B cell (primary cell): Measurements from ENCODE around the gene ZC3HAV1L. TPM values are rescaled to one million over a fixed set of nuclear protein-coding genes. Genes with fewer than 3 reads are reported as not detected.
A peak's percentile ranks its signal among the peaks of the same experiment; 100 is the strongest.

Source experiments
- ATAC-seq: fragments of 200-7000 bp; cut with Tn5 transposase; one replicate; pipeline ENCODE4 v1.10.0; 2021; ENCODE audit warnings: low read depth, mild to moderate bottlenecking, moderate number of reproducible peaks, moderate library complexity
- CTCF ChIA-PET: fragments of 350-600 bp; sonication (Branson Sonifier 250); formaldehyde crosslinking; loops from one replicate; lab custom pipeline; 2021; ENCODE audit warnings: antibody characterized with exemption, inconsistent platforms; lab: Charles Lee
- POLR2A ChIA-PET: fragments of 350-600 bp; sonication (Branson Sonifier 250); formaldehyde crosslinking; loops from one replicate; lab custom pipeline; 2021; ENCODE audit warnings: antibody characterized with exemption; lab: Charles Lee
- DNase-seq: peaks from one replicate; pipeline ENCODE4 v3.0.0; 2013
- H2AFZ ChIP-seq: 2 replicates; pipeline ENCODE4 v1.6.1; 2012; ENCODE audit warnings: mild to moderate bottlenecking, low read depth, low read length; ENCODE audit not compliant: insufficient read depth, poor library complexity, severe bottlenecking
- H3K27ac ChIP-seq, 2 donors: 1 replicate in 1 of 2; 2 replicates in 1 of 2; pipeline ENCODE4 v1.5.1; 2012 to 2013; ENCODE audit warnings: low read length in 2 of 2, mild to moderate bottlenecking in 2 of 2, moderate library complexity in 1 of 2
- H3K27me3 ChIP-seq, 4 experiments: fragments of 200-600 bp in 1 of 4; sonication (generic) in 1 of 4; replicated peaks in 1 of 4; 1 replicate in 2 of 4; 2 replicates in 2 of 4; pipeline versions ENCODE4 v1.6.1 to v1.7.0; 2013 to 2016; ENCODE audit warnings: low read length in 3 of 4, mild to moderate bottlenecking in 2 of 4, mixed read lengths in 1 of 4, moderate library complexity in 1 of 4; ENCODE audit not compliant: insufficient read depth in 4 of 4, control insufficient read depth in 3 of 4; ENCODE audit errors: control extremely low read depth in 1 of 4
- H3K36me3 ChIP-seq, 2 experiments: replicated peaks in 1 of 2; 1 replicate in 1 of 2; 2 replicates in 1 of 2; pipeline versions ENCODE4 v1.6.1 to v1.7.1; 2013; ENCODE audit warnings: low read length in 1 of 2; ENCODE audit not compliant: insufficient read depth in 2 of 2, control insufficient read depth in 1 of 2; ENCODE audit errors: control extremely low read depth in 1 of 2, extremely low read depth in 1 of 2
- H3K4me1 ChIP-seq, 2 donors: fragments of 200-600 bp in 1 of 2; sonication (generic) in 1 of 2; 1 replicate in 1 of 2; 2 replicates in 1 of 2; pipeline versions ENCODE4 v1.5.1 to v1.6.1; 2013 to 2017; ENCODE audit warnings: low read length in 2 of 2; ENCODE audit not compliant: control insufficient read depth in 2 of 2, insufficient read depth in 2 of 2
- H3K4me2 ChIP-seq: replicated peaks from 2 replicates; pipeline ENCODE3; 2012; ENCODE audit warnings: mild to moderate bottlenecking, low read depth, low read length; ENCODE audit not compliant: poor library complexity, severe bottlenecking
- H3K4me3 ChIP-seq, 5 experiments: fragments of 200-600 bp in 1 of 5; sonication (generic) in 1 of 5; 1 replicate in 3 of 5; 2 replicates in 2 of 5; pipeline versions ENCODE4 v1.5.1 to v1.7.0; 2011 to 2016; ENCODE audit warnings: low read length in 4 of 5, mild to moderate bottlenecking in 4 of 5, low read depth in 2 of 5, control low read depth in 1 of 5, moderate library complexity in 1 of 5; ENCODE audit not compliant: insufficient read depth in 1 of 5; ENCODE audit errors: control extremely low read depth in 1 of 5, extremely low read depth in 1 of 5
- H3K79me2 ChIP-seq: fragments of 200-600 bp; sonication (generic); one replicate; pipeline ENCODE4 v1.6.0; 2016; ENCODE audit warnings: low read length; ENCODE audit not compliant: control insufficient read depth, insufficient read depth
- H3K9ac ChIP-seq: fragments of 200-600 bp; sonication (generic); 2 replicates; pipeline ENCODE4 v1.6.1; 2017; ENCODE audit warnings: mild to moderate bottlenecking, low read length, moderate library complexity
- H3K9me3 ChIP-seq, 3 donors: one replicate each; pipeline versions ENCODE4 v1.6.1 to v1.7.1; 2013; ENCODE audit warnings: low read length in 2 of 3; ENCODE audit not compliant: control insufficient read depth in 2 of 3, insufficient read depth in 1 of 3; ENCODE audit errors: control extremely low read depth in 1 of 3
- H4K20me1 ChIP-seq: 2 replicates; pipeline ENCODE4 v1.6.0; 2012; ENCODE audit warnings: mild to moderate bottlenecking, low read length; ENCODE audit not compliant: insufficient read depth, control insufficient read depth, poor library complexity, severe bottlenecking
- H3K27ac Mint-ChIP-seq: one replicate; pipeline ENCODE4 v1.8.0; 2021; ENCODE audit warnings: mixed read lengths
- H3K27me3 Mint-ChIP-seq: one replicate; pipeline ENCODE4 v1.8.0; 2021; ENCODE audit warnings: mixed read lengths
- H3K4me1 Mint-ChIP-seq: one replicate; pipeline ENCODE4 v1.8.0; 2021; ENCODE audit warnings: mixed read lengths
- H3K4me3 Mint-ChIP-seq: one replicate; pipeline ENCODE4 v1.8.0; 2021; ENCODE audit warnings: mixed read lengths
- H3K9me3 Mint-ChIP-seq: one replicate; pipeline ENCODE4 v1.8.0; 2022; ENCODE audit warnings: mixed read lengths; ENCODE audit not compliant: insufficient read depth
- EZH2 ChIP-seq: IDR thresholded peaks from 2 replicates; pipeline ENCODE4 v1.6.1; 2012; ENCODE audit warnings: borderline replicate concordance, low read depth, mild to moderate bottlenecking, moderate library complexity, low read length; ENCODE audit not compliant: insufficient read depth, poor library complexity, severe bottlenecking
- WGBS: methylation state at CpG from one replicate; pipeline ENCODE4 v1.1.5; 2013; ENCODE audit warnings: missing lambda C conversion rate; ENCODE audit not compliant: insufficient coverage; 5-methylcytosine and 5-hydroxymethylcytosine counted together
- intact Hi-C: fragments of 100-400 bp; cut with micrococcal nuclease; formaldehyde crosslinking; loops from one replicate; pipeline ENCODE4 v1.10.0; 2022
- polyA plus RNA-seq: library from polyadenylated mRNA; depleted of rRNA; stranded (reverse); fragments of >200 nt; gene quantifications from 2 replicates; pipeline ENCODE4 v1.2.3, GENCODE V29; 2012
- total RNA-seq, 2 donors: library from RNA; stranded (reverse); fragments of 120-200 nt in 1 of 2; gene quantifications; 1 replicate in 1 of 2; 2 replicates in 1 of 2; pipeline versions ENCODE4 v1.2.3 to v1.2.4, GENCODE V29; 2013 to 2022
- TF ChIP-seq, protein P1 (sequence below): fragments of 200-600 bp; IDR thresholded peaks from one replicate; pipeline ENCODE4 v1.8.0; 2022; ENCODE audit warnings: antibody characterized with exemption, mild to moderate bottlenecking

ZC3HAV1L gene
- total and polyA plus RNA-seq, 2 donors (not counting 1 experiment from before 2014, with no cell fraction given): 0.82 to 1.8 TPM

DNA sequence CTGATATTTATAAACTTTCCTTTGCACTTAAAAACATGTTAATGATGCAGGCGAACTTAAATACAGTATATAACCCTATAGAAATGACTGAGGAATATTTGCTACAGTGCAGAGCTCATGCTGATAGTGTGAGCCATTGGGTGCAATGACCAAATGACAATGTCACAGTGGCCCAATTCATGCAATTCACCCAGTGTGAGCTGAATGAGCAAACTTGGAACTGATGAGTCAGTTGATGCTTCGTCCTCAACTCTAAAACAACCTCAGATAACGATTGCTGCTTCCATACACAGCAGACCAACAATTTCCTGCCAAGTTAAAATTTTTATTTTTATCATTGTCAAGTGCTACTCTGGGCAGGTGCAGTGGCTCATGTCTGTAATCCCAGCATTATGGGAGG lies 12.1 kb upstream of the ZC3HAV1L start:
- no peak for DNase-seq
- intact Hi-C loops: loop anchor here (5.0 kb wide), 1 partner anchor 49 kb away; no protein-coding TSS in a partner anchor
- peaks cover 16% of the 10 kb centered on the region for H4K20me1 ChIP-seq
- peaks cover 23 to 24% of the 10 kb centered on the region in 2 donors for H3K4me1 ChIP-seq
- H3K27ac ChIP-seq: no peak overlapping the region
- no peak overlapping the region for H3K4me2 ChIP-seq
- H2AFZ ChIP-seq: no peak overlapping the region
- no peak overlapping the region for H3K4me3 Mint-ChIP-seq
- H3K79me2 ChIP-seq: peaks cover 4% of the 10 kb centered on the region
- ATAC-seq: no peak
- H3K9me3 ChIP-seq: no peaks in the 10 kb centered on the region
- peaks cover 29% of the 10 kb centered on the region for H3K4me1 Mint-ChIP-seq
- no peak overlapping the region for H3K4me3 ChIP-seq
- no peaks in the 10 kb centered on the region for H3K27me3 Mint-ChIP-seq
- CTCF ChIA-PET: no interaction called here
- H3K27me3 ChIP-seq: no peaks in the 10 kb centered on the region
- no peak overlapping the region for H3K27ac Mint-ChIP-seq
- no peak overlapping the region for H3K9ac ChIP-seq
- TF ChIP-seq, protein P1, sequence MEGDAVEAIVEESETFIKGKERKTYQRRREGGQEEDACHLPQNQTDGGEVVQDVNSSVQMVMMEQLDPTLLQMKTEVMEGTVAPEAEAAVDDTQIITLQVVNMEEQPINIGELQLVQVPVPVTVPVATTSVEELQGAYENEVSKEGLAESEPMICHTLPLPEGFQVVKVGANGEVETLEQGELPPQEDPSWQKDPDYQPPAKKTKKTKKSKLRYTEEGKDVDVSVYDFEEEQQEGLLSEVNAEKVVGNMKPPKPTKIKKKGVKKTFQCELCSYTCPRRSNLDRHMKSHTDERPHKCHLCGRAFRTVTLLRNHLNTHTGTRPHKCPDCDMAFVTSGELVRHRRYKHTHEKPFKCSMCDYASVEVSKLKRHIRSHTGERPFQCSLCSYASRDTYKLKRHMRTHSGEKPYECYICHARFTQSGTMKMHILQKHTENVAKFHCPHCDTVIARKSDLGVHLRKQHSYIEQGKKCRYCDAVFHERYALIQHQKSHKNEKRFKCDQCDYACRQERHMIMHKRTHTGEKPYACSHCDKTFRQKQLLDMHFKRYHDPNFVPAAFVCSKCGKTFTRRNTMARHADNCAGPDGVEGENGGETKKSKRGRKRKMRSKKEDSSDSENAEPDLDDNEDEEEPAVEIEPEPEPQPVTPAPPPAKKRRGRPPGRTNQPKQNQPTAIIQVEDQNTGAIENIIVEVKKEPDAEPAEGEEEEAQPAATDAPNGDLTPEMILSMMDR: no peak
- no peaks in the 10 kb centered on the region for H3K9me3 Mint-ChIP-seq
- no CpG with 5 or more reads among the region's 3 CpGs for WGBS
- POLR2A ChIA-PET: no interaction called here
- peaks cover 20 to 57% of the 10 kb centered on the region in 2 experiments for H3K36me3 ChIP-seq

DNA sequence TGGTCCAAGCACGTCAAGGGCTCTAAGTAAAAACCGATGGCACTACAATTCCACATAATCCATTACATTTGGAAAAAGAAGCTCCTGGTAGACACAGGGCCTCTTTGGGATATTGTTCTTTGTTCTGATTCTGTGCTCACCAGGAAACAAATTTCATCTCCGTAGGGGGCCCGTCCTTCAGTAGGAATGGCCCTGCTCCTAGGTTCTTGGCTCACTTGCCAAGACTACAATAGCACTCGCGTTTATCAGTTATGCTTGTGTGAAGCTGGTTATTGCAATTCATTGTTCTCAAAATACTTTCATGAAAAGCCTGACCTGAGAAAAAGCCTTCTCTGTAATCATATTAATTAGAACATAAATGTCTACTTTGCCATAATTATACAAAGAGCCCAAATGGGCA lies 10.3 kb upstream of the ZC3HAV1L start:
- no peaks in the 10 kb centered on the region for H3K27me3 ChIP-seq
- no peaks in the 10 kb centered on the region for H3K9me3 Mint-ChIP-seq
- H3K4me3 ChIP-seq: no peak overlapping the region
- no peak overlapping the region for H3K4me2 ChIP-seq
- H2AFZ ChIP-seq: no peak overlapping the region
- no peak overlapping the region for H3K4me3 Mint-ChIP-seq
- intact Hi-C loops: loop anchor here (5.0 kb wide), 1 partner anchor 51 kb away; no protein-coding TSS in a partner anchor
- H3K9me3 ChIP-seq: no peaks in the 10 kb centered on the region
- no peak overlapping the region for H3K9ac ChIP-seq
- H4K20me1 ChIP-seq: peaks cover 11% of the 10 kb centered on the region
- peaks cover 23 to 31% of the 10 kb centered on the region in 2 donors for H3K4me1 ChIP-seq
- no peaks in the 10 kb centered on the region for H3K79me2 ChIP-seq
- peaks cover 37% of the 10 kb centered on the region for H3K4me1 Mint-ChIP-seq
- DNase-seq (no peak), ATAC-seq (no peak)
- WGBS: no CpG with 5 or more reads among the region's 6 CpGs
- TF ChIP-seq EZH2: no peak
- TF ChIP-seq, protein P1: no peak
- no peak overlapping the region for H3K27ac ChIP-seq
- peak overlapping the region; percentile 12 for H3K27ac Mint-ChIP-seq
- no peaks in the 10 kb centered on the region for H3K27me3 Mint-ChIP-seq
- ChIA-PET POLR2A (no interaction called here), CTCF (interaction anchor here (1.2 kb wide), 1 partner anchor 80 kb away, joined by 3 read pairs; no protein-coding TSS in a partner anchor)
- H3K36me3 ChIP-seq: peaks cover 19 to 40% of the 10 kb centered on the region in 2 experiments
